HG03565 (cell line): ENCODE measurements around the gene DMRTC2.

Experiments used
- ATAC-seq: cut with Tn5 transposase; IDR thresholded peaks from one replicate; pipeline ENCODE4 v1.9.1; 2021; ENCODE audit warnings: mild to moderate bottlenecking, moderate library complexity; ENCODE audit not compliant: unreplicated experiment

Gene DMRTC2

GRCh38 chr19:41845001-41845050 is at the start of gene DMRTC2:
DMRTC2 (plus strand) TSS chr19:41845042; CDS start chr19:41847429, 2,387 bp downstream.
- ATAC-seq: no peak

DNA sequence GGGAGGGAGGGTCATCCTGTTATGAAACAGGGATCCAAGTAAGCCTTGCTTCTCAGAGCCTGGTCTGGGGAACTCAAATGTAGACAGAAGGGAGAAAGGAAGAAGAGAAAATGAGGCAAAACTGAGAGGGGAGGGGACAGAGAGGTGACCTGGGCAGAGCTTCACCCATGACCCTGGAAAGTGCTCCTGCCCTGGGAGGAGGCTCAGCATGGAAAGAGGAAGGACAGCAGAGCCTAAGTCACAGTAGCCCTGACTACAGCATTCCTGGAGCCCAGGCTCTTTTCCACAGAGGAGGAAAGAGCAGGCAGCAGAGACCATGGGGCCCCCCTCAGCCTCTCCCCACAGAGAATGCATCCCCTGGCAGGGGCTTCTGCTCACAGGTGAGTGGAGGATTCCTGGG is 48.5 kb upstream of the DMRTC2 start, which contains the start of gene CEACAM3:
Gene CEACAM3 (plus strand): TSS at position 226 of the 400 bp plus-strand sequence. CDS start 91 bp downstream, at position 317.
- ATAC-seq: no peak

- no peak for ATAC-seq
Observed at GRCh38 chr19:41796901-41797300, 47.9 kb upstream of the DMRTC2 start.

DNA sequence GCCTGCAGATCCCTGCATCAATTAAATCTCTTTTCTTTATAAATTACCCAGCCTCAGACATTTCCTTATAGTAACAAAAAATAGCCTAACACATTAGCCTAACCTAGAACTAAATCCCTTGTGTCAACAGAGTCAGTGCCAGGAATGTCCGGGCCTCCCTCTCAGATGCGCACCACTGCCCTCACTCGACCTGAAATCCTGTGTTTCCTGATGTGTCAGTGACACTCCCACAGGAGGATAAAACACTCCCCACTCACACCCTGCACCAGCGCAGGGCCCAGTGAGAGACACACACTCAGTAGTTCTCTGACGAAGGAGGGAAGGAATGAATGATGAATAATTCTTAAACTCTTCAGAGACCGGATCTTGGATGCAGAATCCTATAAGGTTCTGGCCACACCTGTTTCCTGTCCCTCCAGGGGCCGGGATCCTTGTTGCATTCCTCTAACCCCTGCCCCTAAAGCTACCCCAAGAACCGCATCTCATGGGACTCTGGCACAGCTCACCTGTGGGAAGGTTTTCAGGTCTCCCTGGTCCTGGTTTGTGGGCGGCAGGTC is 45.3 kb upstream of the DMRTC2 start:
- ATAC-seq: no peak

- ATAC-seq: no peak
Observed at GRCh38 chr19:41801031-41801430, 43.8 kb upstream of the DMRTC2 start.

GRCh38 chr19:41801792-41802211 is 43.0 kb upstream of the DMRTC2 start:
- no peak for ATAC-seq

DNA sequence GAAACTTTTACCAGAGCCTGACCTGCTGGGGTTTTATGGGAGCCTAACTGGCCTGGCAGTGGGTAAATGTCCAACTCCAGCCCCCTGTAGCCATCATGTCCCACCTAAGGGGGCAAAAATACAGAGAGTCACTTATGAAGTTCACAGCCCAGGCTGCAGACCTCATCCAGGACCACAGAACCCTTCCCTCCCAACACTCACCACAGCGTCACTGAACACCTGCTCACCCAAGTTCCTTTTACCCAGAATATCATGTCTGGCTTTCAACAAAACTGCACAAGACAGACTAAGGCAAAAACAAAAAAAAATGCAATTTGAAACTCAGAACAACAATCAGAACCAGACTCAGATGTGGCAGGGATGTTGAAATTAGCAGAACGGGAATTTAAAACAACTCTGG is 42.1 kb upstream of the DMRTC2 start:
- no peak for ATAC-seq

- no peak for ATAC-seq
Observed at GRCh38 chr19:41804336-41804735, 40.5 kb upstream of the DMRTC2 start.

GRCh38 chr19:41807176-41807575 is 37.7 kb upstream of the DMRTC2 start:
- ATAC-seq: no peak

- ATAC-seq: no peak
Observed at GRCh38 chr19:41808663-41809566, 35.9 kb upstream of the DMRTC2 start.

DNA sequence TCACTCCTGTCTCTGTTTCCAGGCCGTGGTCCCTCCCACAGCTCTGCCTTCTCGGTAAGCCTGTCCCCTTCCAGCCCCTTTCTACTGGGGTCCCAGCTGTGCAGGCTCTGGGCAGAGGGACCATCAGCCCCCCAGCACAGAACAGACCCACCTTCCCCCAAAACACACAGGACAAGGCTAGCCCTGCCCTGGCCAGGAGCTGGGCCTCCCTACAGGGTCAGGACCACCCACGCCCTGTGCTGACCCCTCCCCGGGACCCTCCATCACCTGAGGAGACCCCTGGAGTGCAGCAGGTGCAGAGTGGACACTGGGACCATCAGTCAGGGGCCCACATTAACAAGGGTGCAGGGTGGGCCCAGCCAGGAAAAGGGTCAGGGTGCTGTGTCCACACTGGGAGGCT is 34.5 kb upstream of the DMRTC2 start:
- ATAC-seq: no peak

GRCh38 chr19:41811036-41811435 is 33.8 kb upstream of the DMRTC2 start:
- no peak for ATAC-seq

- no peak for ATAC-seq
Observed at GRCh38 chr19:41811981-41812380, 32.9 kb upstream of the DMRTC2 start.

DNA sequence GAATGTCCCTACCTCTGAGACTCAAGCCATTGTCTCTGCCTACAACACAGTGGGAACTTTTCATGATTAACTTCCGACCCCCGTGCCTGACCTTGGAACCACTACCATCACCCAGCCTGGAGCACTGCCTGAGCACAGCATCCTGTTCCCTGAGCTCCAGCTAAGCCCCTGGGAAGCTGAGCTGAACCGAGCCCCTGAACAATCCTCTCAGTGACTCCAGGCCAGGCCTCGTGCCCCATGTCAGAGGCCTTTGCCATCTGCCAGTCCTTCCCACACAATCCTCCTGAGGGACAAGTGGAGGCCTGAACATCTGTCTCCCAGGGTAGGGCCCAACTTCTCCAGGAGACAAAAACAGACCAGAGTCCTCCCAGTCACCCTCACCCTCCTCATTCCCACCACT is 30.9 kb upstream of the DMRTC2 start:
- no peak for ATAC-seq

GRCh38 chr19:41815301-41815700 is 29.5 kb upstream of the DMRTC2 start:
- no peak for ATAC-seq

DNA sequence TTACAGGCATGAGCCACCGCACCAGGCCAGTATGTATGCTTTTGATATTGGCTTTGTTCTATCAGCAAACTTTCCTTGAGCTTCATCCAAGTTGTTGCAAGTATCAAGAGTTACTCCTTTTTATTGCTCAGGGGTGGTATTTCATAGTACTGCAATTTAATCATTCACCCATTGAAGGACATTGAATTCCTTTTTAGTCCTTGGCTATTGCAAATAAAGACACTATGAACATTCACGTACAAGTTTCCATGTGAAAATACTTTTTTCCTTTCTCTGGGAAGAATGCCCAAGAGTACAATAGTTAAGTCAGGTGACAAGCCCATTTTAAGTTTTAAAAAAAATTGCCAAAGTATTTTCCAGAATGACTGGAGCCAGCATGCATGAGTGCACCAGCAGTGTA is 28.1 kb upstream of the DMRTC2 start:
- no peak for ATAC-seq

DNA sequence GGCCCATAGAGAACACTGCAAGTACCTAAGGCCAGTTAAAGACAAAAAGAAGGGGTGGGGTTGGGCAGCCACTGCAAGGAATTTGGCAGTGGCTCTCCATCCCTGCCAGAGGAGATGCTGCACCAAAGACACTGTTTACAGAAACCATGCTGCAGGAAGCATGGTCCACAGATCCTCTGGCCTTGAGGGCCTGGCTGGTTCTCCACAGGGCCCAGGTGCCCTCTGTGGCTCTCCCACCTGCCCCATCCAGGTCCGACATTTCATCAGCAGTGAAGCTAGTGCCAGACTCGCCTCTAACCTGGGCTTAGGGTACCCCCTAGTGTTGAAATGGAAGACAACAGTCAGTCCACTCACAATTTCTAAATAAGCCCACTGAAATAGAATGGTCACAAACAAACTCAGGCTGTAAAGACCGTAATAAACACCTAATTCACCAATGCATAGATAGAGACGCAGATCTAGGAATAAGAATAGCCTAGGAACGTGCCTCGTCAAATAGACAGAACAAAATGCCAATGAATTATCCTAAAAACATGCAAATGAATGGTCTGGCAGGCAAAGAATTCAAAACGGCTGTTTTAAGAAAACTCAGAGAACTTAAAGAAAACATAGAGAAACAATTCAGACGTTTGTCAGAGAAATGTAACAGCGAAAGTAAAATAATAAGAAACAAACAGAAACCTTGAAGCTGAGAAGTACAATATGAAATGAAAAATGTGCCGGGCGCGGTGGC is 23.7 kb upstream of the DMRTC2 start:
- ATAC-seq: no peak

- no peak for ATAC-seq
Observed at GRCh38 chr19:41837981-41838708, 6.7 kb upstream of the DMRTC2 start.

GRCh38 chr19:41839211-41839610 is 5.6 kb upstream of the DMRTC2 start:
- no peak for ATAC-seq

DNA sequence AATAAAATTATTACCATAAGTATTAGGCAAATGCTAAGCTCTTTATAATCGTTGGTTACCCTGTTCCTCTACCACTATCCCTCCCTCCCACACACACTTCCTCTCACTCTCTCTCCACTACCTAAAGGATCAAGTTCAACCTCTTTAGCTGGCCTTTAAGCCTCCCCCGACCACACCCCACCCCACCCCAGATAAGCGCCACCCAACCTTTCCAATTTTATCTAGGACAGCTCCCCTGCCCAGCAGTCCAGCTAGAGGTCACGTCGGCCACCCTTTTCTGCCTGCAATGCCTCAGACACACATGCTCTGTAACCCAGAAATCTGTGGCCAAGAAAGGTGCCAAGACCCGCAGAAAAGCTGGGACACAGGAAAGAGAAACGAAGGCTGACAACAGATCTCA is 1.5 kb upstream of the DMRTC2 start:
- ATAC-seq: no peak

DNA sequence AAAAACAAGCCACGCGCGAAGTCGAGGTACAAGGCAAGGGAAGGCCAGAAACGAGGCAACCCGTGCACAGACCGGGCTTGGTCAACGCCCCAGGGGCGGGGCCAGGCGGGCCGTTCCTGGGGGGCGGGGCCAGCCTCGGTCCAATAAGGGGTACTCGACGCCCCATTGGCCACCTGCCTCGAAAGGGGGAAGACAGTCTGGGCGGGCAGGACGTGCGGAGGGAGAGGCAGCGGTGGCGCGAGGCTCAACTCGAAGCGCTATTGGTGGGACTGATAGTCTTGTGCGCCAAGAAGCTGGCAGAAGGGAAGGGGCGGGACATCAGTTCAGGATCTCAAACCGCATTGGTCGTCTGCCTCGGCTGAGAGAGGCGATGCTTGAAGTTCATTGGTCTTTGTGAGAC is 241 bp upstream of the DMRTC2 start, which contains the start of gene LYPD4:
Gene LYPD4 (minus strand): TSS at position 83 of the 400 bp plus-strand sequence. CDS start 5,398 bp downstream, outside the sequence.
- no peak for ATAC-seq
